Neural cell (in vitro differentiated cells): ENCODE data around the gene PRDM15. TPM values are rescaled to one million over a fixed set of nuclear protein-coding genes. Genes with fewer than 3 reads are reported as not detected.

Experiments
- H2AFZ ChIP-seq: fragments of 200-600, 300-800 bp; sonication (generic), shearing (Covaris generic); 2 replicates; pipeline ENCODE4 v1.6.0; 2014; ENCODE audit warnings: low read depth, mild to moderate bottlenecking, antibody characterized with exemption, low read length, moderate library complexity
- H3F3A ChIP-seq: fragments of 200-600 bp; shearing (Covaris generic); 2 replicates; pipeline ENCODE4 v1.6.1; 2016; ENCODE audit warnings: mild to moderate bottlenecking, moderate library complexity, mixed read lengths, antibody characterized with exemption, low read length; ENCODE audit not compliant: insufficient read depth, poor library complexity, severe bottlenecking
- H3K27ac ChIP-seq: fragments of 200-600, 300-800 bp; sonication (generic), shearing (Covaris generic); 2 replicates; pipeline ENCODE4 v1.5.1; 2014; ENCODE audit warnings: mild to moderate bottlenecking, low read length, moderate library complexity
- H3K27me3 ChIP-seq: fragments of 300-800, 200-600 bp; sonication (generic), shearing (Covaris generic); 2 replicates; pipeline ENCODE4 v1.6.0; 2014; ENCODE audit warnings: mild to moderate bottlenecking, low read depth, low read length, moderate library complexity; ENCODE audit not compliant: insufficient read depth
- H3K36me3 ChIP-seq: fragments of 300-800, 200-600 bp; sonication (generic), shearing (Covaris generic); 2 replicates; pipeline ENCODE4 v1.5.1; 2014; ENCODE audit warnings: mild to moderate bottlenecking, antibody characterized with exemption, low read length, moderate library complexity; ENCODE audit not compliant: insufficient read depth
- H3K4me2 ChIP-seq: fragments of 300-800, 200-600 bp; sonication (generic), shearing (Covaris generic); 2 replicates; pipeline ENCODE4 v1.6.0; 2014; ENCODE audit warnings: mild to moderate bottlenecking, low read length
- H3K4me3 ChIP-seq: fragments of 300-800, 200-600 bp; sonication (generic), shearing (Covaris generic); 2 replicates; pipeline ENCODE4 v1.5.1; 2014; ENCODE audit warnings: mild to moderate bottlenecking, low read length, moderate library complexity
- H3K79me2 ChIP-seq: fragments of 200-600 bp; shearing (Covaris generic); replicated peaks from 2 replicates; pipeline ENCODE4 v1.6.0; 2014; ENCODE audit warnings: mild to moderate bottlenecking, low read length, moderate library complexity; ENCODE audit not compliant: insufficient read depth
- H3K9ac ChIP-seq: fragments of 300-800, 200-600 bp; sonication (generic), shearing (Covaris generic); 2 replicates; pipeline ENCODE4 v1.6.1; 2016; ENCODE audit warnings: mild to moderate bottlenecking, low read length, mixed read lengths
- H3K9me2 ChIP-seq: fragments of 200-600 bp; shearing (Covaris generic); 2 replicates; pipeline ENCODE4 v1.6.1; 2016; ENCODE audit warnings: mild to moderate bottlenecking, low read length, mixed read lengths; ENCODE audit not compliant: insufficient read depth
- H3K9me3 ChIP-seq: fragments of 200-600, 300-800 bp; sonication (generic), shearing (Covaris generic); 2 replicates; pipeline ENCODE4 v1.6.1; 2016; ENCODE audit warnings: mild to moderate bottlenecking, mixed run types, low read length, moderate library complexity, mixed read lengths
- H4K20me1 ChIP-seq: fragments of 200-600 bp; shearing (Covaris generic); 2 replicates; pipeline ENCODE4 v1.6.1; 2016; ENCODE audit warnings: mild to moderate bottlenecking, mixed run types; ENCODE audit not compliant: insufficient read depth
- EP300 ChIP-seq: fragments of 450-650 bp; conservative IDR thresholded peaks from 2 replicates; pipeline ENCODE4 v1.6.1; 2014; ENCODE audit warnings: antibody characterized with exemption, mild to moderate bottlenecking, moderate library complexity; ENCODE audit not compliant: poor library complexity, severe bottlenecking
- EZH2 ChIP-seq: fragments of 200-600, 300-800 bp; shearing (Covaris generic), sonication (generic); IDR thresholded peaks from 2 replicates; pipeline ENCODE4 v1.6.1; 2014; ENCODE audit warnings: antibody characterized with exemption, low read length, borderline replicate concordance, mild to moderate bottlenecking; ENCODE audit not compliant: insufficient read depth, poor library complexity, severe bottlenecking
- MXI1 ChIP-seq: fragments of 450-650 bp; conservative IDR thresholded peaks from 2 replicates; pipeline ENCODE4 v1.6.1; 2014; ENCODE audit warnings: antibody characterized with exemption, mild to moderate bottlenecking; ENCODE audit not compliant: poor library complexity, severe bottlenecking
- POLR2AphosphoS5 ChIP-seq: IDR thresholded peaks from 2 replicates; pipeline ENCODE4 v1.6.1; 2012
- RAD21 ChIP-seq: fragments of 450-650 bp; conservative IDR thresholded peaks from 2 replicates; pipeline ENCODE4 v1.6.1; 2014; ENCODE audit warnings: antibody characterized with exemption, mild to moderate bottlenecking, moderate library complexity
- SMC3 ChIP-seq: fragments of 450-650 bp; conservative IDR thresholded peaks from 2 replicates; pipeline ENCODE4 v1.6.1; 2014; ENCODE audit warnings: antibody characterized with exemption, mild to moderate bottlenecking, moderate library complexity; ENCODE audit not compliant: poor library complexity
- TAF1 ChIP-seq: IDR thresholded peaks from 2 replicates; pipeline ENCODE4 v1.6.1; 2012; ENCODE audit warnings: low read depth
- polyA plus RNA-seq: library from polyadenylated mRNA; depleted of rRNA; stranded (reverse); fragments of >200 nt; gene quantifications from 2 replicates; pipeline ENCODE4 v1.2.3, GENCODE V29; 2014
- TF ChIP-seq, protein P1 (sequence below): IDR thresholded peaks from 2 replicates; pipeline ENCODE4 v1.6.1; 2012; ENCODE audit warnings: borderline replicate concordance
- TF ChIP-seq, protein P2 (sequence below): fragments of 450-650 bp; IDR thresholded peaks from 2 replicates; pipeline ENCODE4 v1.5.1; 2014; ENCODE audit warnings: antibody characterized with exemption, mild to moderate bottlenecking, moderate library complexity; ENCODE audit not compliant: poor library complexity, severe bottlenecking

PRDM15 gene
- polyA plus RNA-seq, 1 donor from 2014 or later = 4.1 TPM

GRCh38 chr21:41813226-41813625, 65.9 kb downstream of the PRDM15 start:
- no peak overlapping the region for H3K27ac ChIP-seq

DNA sequence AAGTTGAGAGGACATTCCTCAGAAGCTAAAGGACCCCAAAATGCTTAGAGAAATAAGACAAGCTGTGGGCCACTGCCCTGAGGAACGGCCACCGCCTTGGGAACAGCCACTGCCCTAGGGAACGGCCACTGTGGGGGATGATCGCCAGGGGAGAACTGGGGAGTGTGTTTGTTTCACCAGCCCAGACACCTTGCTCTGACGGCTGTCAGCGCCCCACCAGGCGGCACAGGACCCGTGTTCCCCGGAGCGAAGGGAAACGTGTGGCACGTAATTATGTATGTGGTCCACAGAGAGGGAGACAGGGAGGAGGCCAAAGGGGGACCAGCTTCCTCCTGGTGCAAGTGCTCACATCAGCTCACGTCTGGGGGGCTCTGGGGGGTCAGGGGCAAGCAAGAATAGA, 66.5 kb downstream of the PRDM15 start:
- TF ChIP-seq EP300 = no peak
- no peak for TF ChIP-seq TAF1
- TF ChIP-seq, protein P1, sequence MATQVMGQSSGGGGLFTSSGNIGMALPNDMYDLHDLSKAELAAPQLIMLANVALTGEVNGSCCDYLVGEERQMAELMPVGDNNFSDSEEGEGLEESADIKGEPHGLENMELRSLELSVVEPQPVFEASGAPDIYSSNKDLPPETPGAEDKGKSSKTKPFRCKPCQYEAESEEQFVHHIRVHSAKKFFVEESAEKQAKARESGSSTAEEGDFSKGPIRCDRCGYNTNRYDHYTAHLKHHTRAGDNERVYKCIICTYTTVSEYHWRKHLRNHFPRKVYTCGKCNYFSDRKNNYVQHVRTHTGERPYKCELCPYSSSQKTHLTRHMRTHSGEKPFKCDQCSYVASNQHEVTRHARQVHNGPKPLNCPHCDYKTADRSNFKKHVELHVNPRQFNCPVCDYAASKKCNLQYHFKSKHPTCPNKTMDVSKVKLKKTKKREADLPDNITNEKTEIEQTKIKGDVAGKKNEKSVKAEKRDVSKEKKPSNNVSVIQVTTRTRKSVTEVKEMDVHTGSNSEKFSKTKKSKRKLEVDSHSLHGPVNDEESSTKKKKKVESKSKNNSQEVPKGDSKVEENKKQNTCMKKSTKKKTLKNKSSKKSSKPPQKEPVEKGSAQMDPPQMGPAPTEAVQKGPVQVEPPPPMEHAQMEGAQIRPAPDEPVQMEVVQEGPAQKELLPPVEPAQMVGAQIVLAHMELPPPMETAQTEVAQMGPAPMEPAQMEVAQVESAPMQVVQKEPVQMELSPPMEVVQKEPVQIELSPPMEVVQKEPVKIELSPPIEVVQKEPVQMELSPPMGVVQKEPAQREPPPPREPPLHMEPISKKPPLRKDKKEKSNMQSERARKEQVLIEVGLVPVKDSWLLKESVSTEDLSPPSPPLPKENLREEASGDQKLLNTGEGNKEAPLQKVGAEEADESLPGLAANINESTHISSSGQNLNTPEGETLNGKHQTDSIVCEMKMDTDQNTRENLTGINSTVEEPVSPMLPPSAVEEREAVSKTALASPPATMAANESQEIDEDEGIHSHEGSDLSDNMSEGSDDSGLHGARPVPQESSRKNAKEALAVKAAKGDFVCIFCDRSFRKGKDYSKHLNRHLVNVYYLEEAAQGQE = no peak
- no peak for TF ChIP-seq RAD21
- TF ChIP-seq, protein P2, sequence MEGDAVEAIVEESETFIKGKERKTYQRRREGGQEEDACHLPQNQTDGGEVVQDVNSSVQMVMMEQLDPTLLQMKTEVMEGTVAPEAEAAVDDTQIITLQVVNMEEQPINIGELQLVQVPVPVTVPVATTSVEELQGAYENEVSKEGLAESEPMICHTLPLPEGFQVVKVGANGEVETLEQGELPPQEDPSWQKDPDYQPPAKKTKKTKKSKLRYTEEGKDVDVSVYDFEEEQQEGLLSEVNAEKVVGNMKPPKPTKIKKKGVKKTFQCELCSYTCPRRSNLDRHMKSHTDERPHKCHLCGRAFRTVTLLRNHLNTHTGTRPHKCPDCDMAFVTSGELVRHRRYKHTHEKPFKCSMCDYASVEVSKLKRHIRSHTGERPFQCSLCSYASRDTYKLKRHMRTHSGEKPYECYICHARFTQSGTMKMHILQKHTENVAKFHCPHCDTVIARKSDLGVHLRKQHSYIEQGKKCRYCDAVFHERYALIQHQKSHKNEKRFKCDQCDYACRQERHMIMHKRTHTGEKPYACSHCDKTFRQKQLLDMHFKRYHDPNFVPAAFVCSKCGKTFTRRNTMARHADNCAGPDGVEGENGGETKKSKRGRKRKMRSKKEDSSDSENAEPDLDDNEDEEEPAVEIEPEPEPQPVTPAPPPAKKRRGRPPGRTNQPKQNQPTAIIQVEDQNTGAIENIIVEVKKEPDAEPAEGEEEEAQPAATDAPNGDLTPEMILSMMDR = no peak
- Histone ChIP-seq H3K9me2 (no peaks in the 10 kb centered on the region), H3K4me2 (no peak overlapping the region), H3K4me3 (no peak overlapping the region), H3K79me2 (no peaks in the 10 kb centered on the region), H2AFZ (no peak overlapping the region), H3K9me3 (no peaks in the 10 kb centered on the region), H3K27ac (no peak overlapping the region), H3K27me3 (no peaks in the 10 kb centered on the region), H3K9ac (no peak overlapping the region), H4K20me1 (no peaks in the 10 kb centered on the region), H3F3A (no peaks in the 10 kb centered on the region), H3K36me3 (no peaks in the 10 kb centered on the region)

More at GRCh38 chr21:41813226-41813625, 65.9 kb downstream of the PRDM15 start:
- Histone ChIP-seq H3K9me2 (no peaks in the 10 kb centered on the region), H3K4me2 (no peak overlapping the region), H3K79me2 (no peaks in the 10 kb centered on the region), H3K9me3 (no peaks in the 10 kb centered on the region), H3K9ac (no peak overlapping the region), H3F3A (no peaks in the 10 kb centered on the region), H3K27me3 (no peaks in the 10 kb centered on the region), H4K20me1 (no peaks in the 10 kb centered on the region), H3K4me3 (no peak overlapping the region), H3K36me3 (no peaks in the 10 kb centered on the region), H2AFZ (no peak overlapping the region)
- TF ChIP-seq, protein P1 = no peak
- no peak for TF ChIP-seq TAF1
- no peak for TF ChIP-seq RAD21
- TF ChIP-seq, protein P2 = no peak
- no peak for TF ChIP-seq EP300
- no peak for TF ChIP-seq SMC3
- no peak for TF ChIP-seq MXI1
- no peak for TF ChIP-seq POLR2AphosphoS5
- no peak for TF ChIP-seq EZH2
